B cell (primary cell): ENCODE data around the gene C2CD3. TPM values are rescaled to one million over a fixed set of nuclear protein-coding genes. Genes with fewer than 3 reads are reported as not detected.

Source experiments
- ATAC-seq: fragments of 200-7000 bp; cut with Tn5 transposase; one replicate; pipeline ENCODE4 v1.10.0; 2021; ENCODE audit warnings: low read depth, mild to moderate bottlenecking, moderate number of reproducible peaks, moderate library complexity
- CTCF ChIA-PET: fragments of 350-600 bp; sonication (Branson Sonifier 250); formaldehyde crosslinking; loops from one replicate; lab custom pipeline; 2021; ENCODE audit warnings: antibody characterized with exemption, inconsistent platforms; lab: Charles Lee
- POLR2A ChIA-PET: fragments of 350-600 bp; sonication (Branson Sonifier 250); formaldehyde crosslinking; loops from one replicate; lab custom pipeline; 2021; ENCODE audit warnings: antibody characterized with exemption; lab: Charles Lee
- DNase-seq: peaks from one replicate; pipeline ENCODE4 v3.0.0; 2013
- H2AFZ ChIP-seq: 2 replicates; pipeline ENCODE4 v1.6.1; 2012; ENCODE audit warnings: mild to moderate bottlenecking, low read depth, low read length; ENCODE audit not compliant: insufficient read depth, poor library complexity, severe bottlenecking
- H3K27ac ChIP-seq, 2 donors: 1 replicate in 1 of 2; 2 replicates in 1 of 2; pipeline ENCODE4 v1.5.1; 2012 to 2013; ENCODE audit warnings: low read length in 2 of 2, mild to moderate bottlenecking in 2 of 2, moderate library complexity in 1 of 2
- H3K27me3 ChIP-seq, 4 experiments: fragments of 200-600 bp in 1 of 4; sonication (generic) in 1 of 4; replicated peaks in 1 of 4; 1 replicate in 2 of 4; 2 replicates in 2 of 4; pipeline versions ENCODE4 v1.6.1 to v1.7.0; 2013 to 2016; ENCODE audit warnings: low read length in 3 of 4, mild to moderate bottlenecking in 2 of 4, mixed read lengths in 1 of 4, moderate library complexity in 1 of 4; ENCODE audit not compliant: insufficient read depth in 4 of 4, control insufficient read depth in 3 of 4; ENCODE audit errors: control extremely low read depth in 1 of 4
- H3K36me3 ChIP-seq, 2 experiments: replicated peaks in 1 of 2; 1 replicate in 1 of 2; 2 replicates in 1 of 2; pipeline versions ENCODE4 v1.6.1 to v1.7.1; 2013; ENCODE audit warnings: low read length in 1 of 2; ENCODE audit not compliant: insufficient read depth in 2 of 2, control insufficient read depth in 1 of 2; ENCODE audit errors: control extremely low read depth in 1 of 2, extremely low read depth in 1 of 2
- H3K4me1 ChIP-seq, 2 donors: fragments of 200-600 bp in 1 of 2; sonication (generic) in 1 of 2; 1 replicate in 1 of 2; 2 replicates in 1 of 2; pipeline versions ENCODE4 v1.5.1 to v1.6.1; 2013 to 2017; ENCODE audit warnings: low read length in 2 of 2; ENCODE audit not compliant: control insufficient read depth in 2 of 2, insufficient read depth in 2 of 2
- H3K4me2 ChIP-seq: replicated peaks from 2 replicates; pipeline ENCODE3; 2012; ENCODE audit warnings: mild to moderate bottlenecking, low read depth, low read length; ENCODE audit not compliant: poor library complexity, severe bottlenecking
- H3K4me3 ChIP-seq, 5 experiments: fragments of 200-600 bp in 1 of 5; sonication (generic) in 1 of 5; 1 replicate in 3 of 5; 2 replicates in 2 of 5; pipeline versions ENCODE4 v1.5.1 to v1.7.0; 2011 to 2016; ENCODE audit warnings: low read length in 4 of 5, mild to moderate bottlenecking in 4 of 5, low read depth in 2 of 5, control low read depth in 1 of 5, moderate library complexity in 1 of 5; ENCODE audit not compliant: insufficient read depth in 1 of 5; ENCODE audit errors: control extremely low read depth in 1 of 5, extremely low read depth in 1 of 5
- H3K79me2 ChIP-seq: fragments of 200-600 bp; sonication (generic); one replicate; pipeline ENCODE4 v1.6.0; 2016; ENCODE audit warnings: low read length; ENCODE audit not compliant: control insufficient read depth, insufficient read depth
- H3K9ac ChIP-seq: fragments of 200-600 bp; sonication (generic); 2 replicates; pipeline ENCODE4 v1.6.1; 2017; ENCODE audit warnings: mild to moderate bottlenecking, low read length, moderate library complexity
- H3K9me3 ChIP-seq, 3 donors: one replicate each; pipeline versions ENCODE4 v1.6.1 to v1.7.1; 2013; ENCODE audit warnings: low read length in 2 of 3; ENCODE audit not compliant: control insufficient read depth in 2 of 3, insufficient read depth in 1 of 3; ENCODE audit errors: control extremely low read depth in 1 of 3
- H4K20me1 ChIP-seq: 2 replicates; pipeline ENCODE4 v1.6.0; 2012; ENCODE audit warnings: mild to moderate bottlenecking, low read length; ENCODE audit not compliant: insufficient read depth, control insufficient read depth, poor library complexity, severe bottlenecking
- H3K27ac Mint-ChIP-seq: one replicate; pipeline ENCODE4 v1.8.0; 2021; ENCODE audit warnings: mixed read lengths
- H3K27me3 Mint-ChIP-seq: one replicate; pipeline ENCODE4 v1.8.0; 2021; ENCODE audit warnings: mixed read lengths
- H3K4me1 Mint-ChIP-seq: one replicate; pipeline ENCODE4 v1.8.0; 2021; ENCODE audit warnings: mixed read lengths
- H3K4me3 Mint-ChIP-seq: one replicate; pipeline ENCODE4 v1.8.0; 2021; ENCODE audit warnings: mixed read lengths
- H3K9me3 Mint-ChIP-seq: one replicate; pipeline ENCODE4 v1.8.0; 2022; ENCODE audit warnings: mixed read lengths; ENCODE audit not compliant: insufficient read depth
- CTCF ChIP-seq: fragments of 200-600 bp; IDR thresholded peaks from one replicate; pipeline ENCODE4 v1.8.0; 2022; ENCODE audit warnings: antibody characterized with exemption, mild to moderate bottlenecking
- EZH2 ChIP-seq: IDR thresholded peaks from 2 replicates; pipeline ENCODE4 v1.6.1; 2012; ENCODE audit warnings: borderline replicate concordance, low read depth, mild to moderate bottlenecking, moderate library complexity, low read length; ENCODE audit not compliant: insufficient read depth, poor library complexity, severe bottlenecking
- WGBS: methylation state at CpG from one replicate; pipeline ENCODE4 v1.1.5; 2013; ENCODE audit warnings: missing lambda C conversion rate; ENCODE audit not compliant: insufficient coverage; 5-methylcytosine and 5-hydroxymethylcytosine counted together
- intact Hi-C: fragments of 100-400 bp; cut with micrococcal nuclease; formaldehyde crosslinking; loops from one replicate; pipeline ENCODE4 v1.10.0; 2022
- polyA plus RNA-seq: library from polyadenylated mRNA; depleted of rRNA; stranded (reverse); fragments of >200 nt; gene quantifications from 2 replicates; pipeline ENCODE4 v1.2.3, GENCODE V29; 2012
- total RNA-seq, 2 donors: library from RNA; stranded (reverse); fragments of 120-200 nt in 1 of 2; gene quantifications; 1 replicate in 1 of 2; 2 replicates in 1 of 2; pipeline versions ENCODE4 v1.2.3 to v1.2.4, GENCODE V29; 2013 to 2022

Gene C2CD3
- total and polyA plus RNA-seq, 2 donors (not counting 1 experiment from before 2014, with no cell fraction given), result 19.8 to 69.0 TPM

GRCh38 chr11:73998846-73999575 lies 171.8 kb downstream of the C2CD3 start:
- Histone ChIP-seq H3K27ac (peak overlapping the region; percentile 59 to 98), H3K4me3 (no peak overlapping the region), H3K9me3 (no peaks in the 10 kb centered on the region), H2AFZ (no peak overlapping the region), H3K36me3 (peaks cover 0 to 14% of the 10 kb centered on the region in 2 experiments), H3K4me2 (peak overlapping the region; percentile 54), H3K27me3 (no peaks in the 10 kb centered on the region), H3K4me1 (peaks cover 60 to 62% of the 10 kb centered on the region in 2 donors), H4K20me1 (no peaks in the 10 kb centered on the region), H3K9ac (peak overlapping the region; percentile 44), H3K79me2 (no peaks in the 10 kb centered on the region)
- intact Hi-C loops, result loop anchor here (5.0 to 10.0 kb wide), 2 partner anchors 33 to 1564 kb away; partner anchors contain the start of gene CLPB
- ChIA-PET POLR2A (interaction anchor here (1.3 to 4.5 kb wide), 4 partner anchors 12 to 22 kb away, joined by 3 to 63 read pairs (median 9); partner anchors contain the start of gene UCP2), CTCF (interaction anchor here (1.0 kb wide), 1 partner anchor 33 kb away, joined by 3 read pairs; no protein-coding TSS in a partner anchor)
- Mint-ChIP-seq H3K9me3 (no peaks in the 10 kb centered on the region), H3K27ac (peak overlapping the region; percentile 93), H3K4me3 (peak overlapping the region; percentile 71), H3K4me1 (peaks cover 71% of the 10 kb centered on the region), H3K27me3 (no peaks in the 10 kb centered on the region)
- no peak for DNase-seq
- 80% methylated on average over 3 of the region's 13 CpGs for WGBS
- TF ChIP-seq CTCF (no peak), EZH2 (no peak)
- ATAC-seq, result no peak
